Measurements from ENCODE around the gene AK8.

GRCh38 chr9:132722564-132723065, 155.5 kb downstream of the AK8 start:
- no peak for TF ChIP-seq EP300 (IDR thresholded peaks at IDR 0.05)
- TF ChIP-seq, protein P1, sequence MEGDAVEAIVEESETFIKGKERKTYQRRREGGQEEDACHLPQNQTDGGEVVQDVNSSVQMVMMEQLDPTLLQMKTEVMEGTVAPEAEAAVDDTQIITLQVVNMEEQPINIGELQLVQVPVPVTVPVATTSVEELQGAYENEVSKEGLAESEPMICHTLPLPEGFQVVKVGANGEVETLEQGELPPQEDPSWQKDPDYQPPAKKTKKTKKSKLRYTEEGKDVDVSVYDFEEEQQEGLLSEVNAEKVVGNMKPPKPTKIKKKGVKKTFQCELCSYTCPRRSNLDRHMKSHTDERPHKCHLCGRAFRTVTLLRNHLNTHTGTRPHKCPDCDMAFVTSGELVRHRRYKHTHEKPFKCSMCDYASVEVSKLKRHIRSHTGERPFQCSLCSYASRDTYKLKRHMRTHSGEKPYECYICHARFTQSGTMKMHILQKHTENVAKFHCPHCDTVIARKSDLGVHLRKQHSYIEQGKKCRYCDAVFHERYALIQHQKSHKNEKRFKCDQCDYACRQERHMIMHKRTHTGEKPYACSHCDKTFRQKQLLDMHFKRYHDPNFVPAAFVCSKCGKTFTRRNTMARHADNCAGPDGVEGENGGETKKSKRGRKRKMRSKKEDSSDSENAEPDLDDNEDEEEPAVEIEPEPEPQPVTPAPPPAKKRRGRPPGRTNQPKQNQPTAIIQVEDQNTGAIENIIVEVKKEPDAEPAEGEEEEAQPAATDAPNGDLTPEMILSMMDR (IDR thresholded peaks at IDR 0.05) = no peak
- no peak for TF ChIP-seq POLR2A (IDR thresholded peaks at IDR 0.05)
- TF ChIP-seq POLR2AphosphoS5 (IDR thresholded peaks at IDR 0.05) = no peak
